ENCODE results near the gene TDRD15. TPM values are rescaled to one million over a fixed set of nuclear protein-coding genes. Genes with fewer than 3 reads are reported as not detected.

TDRD15 gene
- total and polyA plus RNA-seq, 9 of the 15 experiments (the other 6 are each of a cell fraction or from before 2014, with no cell fraction given): 0.01 to 0.22 (median 0.06) TPM; not detected in 1

GRCh38 chr2:21104030-21104660 is 19.6 kb upstream of the TDRD15 start:
- no peaks in the 10 kb centered on the region for H3K27me3 ChIP-seq (ENCODE audit: control insufficient read depth in 2 of 2, insufficient read depth in 2 of 2, low read length in 2 of 2)
- ChIA-PET CTCF (ENCODE audit: low intra/inter-chr PET ratio) (no interaction called here), POLR2A (no interaction called here)
- FAIRE-seq: no peak
- no peak overlapping the region for H2AFZ ChIP-seq (ENCODE audit: low read depth, low read length)
- no peak for ATAC-seq
- no peaks in the 10 kb centered on the region for H3K36me3 ChIP-seq (ENCODE audit: control insufficient read depth, insufficient read depth, low read length)
- H4K20me1 ChIP-seq (replicated peaks; ENCODE audit: control insufficient read depth, insufficient read depth, low read length): no peaks in the 10 kb centered on the region
- WGBS (ENCODE audit: insufficient coverage, low coverage, missing lambda C conversion rate): 0% methylated on average over 1 of the region's 1 CpG
- no peak for TF ChIP-seq EHMT2 (IDR thresholded peaks at IDR 0.05)
- no peak for TF ChIP-seq ZNF785 (CRISPR knock-in tag; IDR thresholded peaks at IDR 0.05)
- no peak for TF ChIP-seq XRCC3 (IDR thresholded peaks at IDR 0.05)
- no peaks in the 10 kb centered on the region for H3K4me1 ChIP-seq (replicated peaks in 1 of 2; ENCODE audit: control insufficient read depth in 2 of 2, insufficient read depth in 2 of 2, low read length in 2 of 2)
- no peak overlapping the region for H3K4me3 ChIP-seq
- in situ Hi-C loops (cut with MboI): no loop called here
- DNase-seq (ENCODE audit: extremely low read depth in 1 of 4, low spot score in 3 of 4): no peak
- H3K9me1 ChIP-seq (ENCODE audit: control insufficient read depth, insufficient read depth, low read length): no peaks in the 10 kb centered on the region
- BruUV-seq (replicated peaks): no TSS peak
- no peaks in the 10 kb centered on the region for H3K79me2 ChIP-seq (ENCODE audit: control insufficient read depth, insufficient read depth, low read length)
- intact Hi-C loops (cut with micrococcal nuclease): no loop called here
- H3K9me3 ChIP-seq (replicated peaks; ENCODE audit: control insufficient read depth, insufficient read depth, low read depth, low read length): no peaks in the 10 kb centered on the region
- H3K4me2 ChIP-seq (ENCODE audit: insufficient read depth, low read length): no peak overlapping the region
- H3K27ac ChIP-seq (ENCODE audit: extremely low read depth, low read depth, low read length): no peak overlapping the region
- H3K9ac ChIP-seq (ENCODE audit: insufficient read depth in 1 of 2, low read depth in 2 of 2, low read length in 2 of 2): no peak overlapping the region

GRCh38 chr2:21111012-21111411 is 12.8 kb upstream of the TDRD15 start:
- in situ Hi-C loops (cut with MboI) (no loop called here), intact Hi-C loops (cut with micrococcal nuclease) (no loop called here)
- CTCF ChIA-PET (ENCODE audit: low intra/inter-chr PET ratio): no interaction called here
- no peaks in the 10 kb centered on the region for H3K36me3 ChIP-seq (ENCODE audit: control insufficient read depth, insufficient read depth, low read length)
- WGBS (ENCODE audit: insufficient coverage, low coverage, missing lambda C conversion rate): 7% methylated on average over 1 of the region's 1 CpG
- no peak for ATAC-seq
- H3K4me3 ChIP-seq: no peak overlapping the region
- H3K4me2 ChIP-seq (ENCODE audit: insufficient read depth, low read length): no peak overlapping the region
- DNase-seq (ENCODE audit: extremely low read depth in 1 of 4, low spot score in 3 of 4): no peak
- H4K20me1 ChIP-seq (replicated peaks; ENCODE audit: control insufficient read depth, insufficient read depth, low read length): no peaks in the 10 kb centered on the region
- H3K27me3 ChIP-seq (ENCODE audit: control insufficient read depth in 2 of 2, insufficient read depth in 2 of 2, low read length in 2 of 2): no peaks in the 10 kb centered on the region
- no peak overlapping the region for H3K27ac ChIP-seq (ENCODE audit: extremely low read depth, low read depth, low read length)
- H3K9ac ChIP-seq (ENCODE audit: insufficient read depth in 1 of 2, low read depth in 2 of 2, low read length in 2 of 2): no peak overlapping the region
- H3K4me1 ChIP-seq (replicated peaks in 1 of 2; ENCODE audit: control insufficient read depth in 2 of 2, insufficient read depth in 2 of 2, low read length in 2 of 2): no peaks in the 10 kb centered on the region
- H3K9me1 ChIP-seq (ENCODE audit: control insufficient read depth, insufficient read depth, low read length): no peaks in the 10 kb centered on the region
- no peak for FAIRE-seq
- POLR2A ChIA-PET: no interaction called here
- H3K9me3 ChIP-seq (replicated peaks; ENCODE audit: control insufficient read depth, insufficient read depth, low read depth, low read length): no peaks in the 10 kb centered on the region
- no peak overlapping the region for H2AFZ ChIP-seq (ENCODE audit: low read depth, low read length)
- no TSS peak for BruUV-seq (replicated peaks)
- no peaks in the 10 kb centered on the region for H3K79me2 ChIP-seq (ENCODE audit: control insufficient read depth, insufficient read depth, low read length)
- no peak for TF ChIP-seq SETDB1 (IDR thresholded peaks at IDR 0.05; ENCODE audit: low read length)
- TF ChIP-seq NFIC (IDR thresholded peaks at IDR 0.05): no peak
- no peak for TF ChIP-seq ZNF592 (IDR thresholded peaks at IDR 0.05)
- no peak for TF ChIP-seq ZNF143 (CRISPR knock-in tag; IDR thresholded peaks at IDR 0.05)
- no peak for TF ChIP-seq EHMT2 (IDR thresholded peaks at IDR 0.05)
- TF ChIP-seq KLF6 (CRISPR knock-in tag; IDR thresholded peaks at IDR 0.05; ENCODE audit: borderline replicate concordance): no peak
- no peak for TF ChIP-seq ZKSCAN8 (CRISPR knock-in tag; IDR thresholded peaks at IDR 0.05)
- TF ChIP-seq IRF9 (tag; IDR thresholded peaks at IDR 0.05): no peak
- TF ChIP-seq SMARCE1 (IDR thresholded peaks at IDR 0.05): no peak
- TF ChIP-seq MCM7 (IDR thresholded peaks at IDR 0.05): no peak
- TF ChIP-seq HOXB6 (CRISPR knock-in tag; IDR thresholded peaks at IDR 0.05; ENCODE audit: borderline replicate concordance): no peak

Data from K562 (cell line).